Activated naive CD4-positive, alpha-beta T cell treated with anti-CD3 and anti-CD28 coated beads, Interleukin-2, amount 50 U/mL, for 24 hours (primary cell): ENCODE measurements around the gene SLC25A13.
A peak's percentile ranks its signal among the peaks of the same experiment; 100 is the strongest.

ENCODE experiments used
- H3K27ac Mint-ChIP-seq: one replicate; pipeline ENCODE4 v1.8.0; 2021; ENCODE audit warnings: mild to moderate bottlenecking, mixed read lengths
- H3K27me3 Mint-ChIP-seq: one replicate; pipeline ENCODE4 v1.8.0; 2021; ENCODE audit warnings: mixed read lengths
- H3K36me3 Mint-ChIP-seq: one replicate; pipeline ENCODE4 v1.8.0; 2021; ENCODE audit warnings: mixed read lengths
- H3K4me1 Mint-ChIP-seq: one replicate; pipeline ENCODE4 v1.8.0; 2021; ENCODE audit warnings: mixed read lengths
- H3K4me3 Mint-ChIP-seq: one replicate; pipeline ENCODE4 v1.8.0; 2021; ENCODE audit warnings: mild to moderate bottlenecking, mixed read lengths
- H3K9me3 Mint-ChIP-seq: one replicate; pipeline ENCODE4 v1.8.0; 2021; ENCODE audit warnings: mixed read lengths

Gene SLC25A13

DNA sequence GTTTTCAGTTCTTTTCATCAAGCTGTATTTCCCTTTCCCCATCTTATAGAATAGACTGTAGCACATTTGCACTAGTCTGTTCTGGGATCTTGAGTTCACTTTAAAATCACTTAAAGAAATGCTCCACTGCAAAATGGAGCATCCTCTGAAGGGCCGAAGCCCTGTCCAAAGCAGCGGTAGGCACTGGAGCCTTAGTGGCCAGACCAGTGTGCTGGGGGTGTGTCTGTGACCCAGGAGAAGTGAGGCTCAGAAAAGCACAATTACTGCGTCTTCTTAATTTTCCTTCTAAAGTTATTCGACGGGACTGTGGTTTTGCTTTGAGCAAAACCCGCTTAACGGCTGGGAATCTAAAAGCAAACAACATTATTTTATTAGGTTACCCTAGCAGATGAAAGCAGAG, 205.7 kb downstream of the SLC25A13 start:
- H3K36me3 Mint-ChIP-seq: peaks cover 2% of the 10 kb centered on the region
- H3K4me1 Mint-ChIP-seq: no peaks in the 10 kb centered on the region
- H3K4me3 Mint-ChIP-seq: no peak overlapping the region
- H3K9me3 Mint-ChIP-seq: peaks cover 13% of the 10 kb centered on the region
- no peak overlapping the region for H3K27ac Mint-ChIP-seq
- H3K27me3 Mint-ChIP-seq: peaks cover 10% of the 10 kb centered on the region

DNA sequence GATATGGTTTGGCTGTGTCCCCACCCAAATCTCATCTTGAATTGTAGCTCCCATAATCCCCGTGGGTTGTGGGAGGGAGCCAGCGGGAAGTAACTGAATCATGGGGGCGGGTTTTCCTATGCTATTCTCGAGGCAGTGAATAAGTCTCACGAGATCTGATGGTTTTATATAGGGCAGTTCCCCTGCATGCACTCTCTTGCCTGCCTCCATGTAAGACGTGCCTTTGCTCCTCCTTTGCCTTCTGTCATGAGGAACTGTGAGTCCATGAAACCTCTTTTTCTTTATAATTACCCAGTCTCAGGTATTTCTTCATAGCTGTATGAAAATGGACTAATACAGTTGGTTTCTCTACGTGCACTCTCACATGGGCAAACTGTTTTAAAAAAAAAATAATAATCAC, 207.7 kb downstream of the SLC25A13 start:
- peaks cover 16% of the 10 kb centered on the region for H3K27me3 Mint-ChIP-seq
- H3K27ac Mint-ChIP-seq: no peak overlapping the region
- no peaks in the 10 kb centered on the region for H3K36me3 Mint-ChIP-seq
- no peak overlapping the region for H3K4me3 Mint-ChIP-seq
- H3K4me1 Mint-ChIP-seq: no peaks in the 10 kb centered on the region
- peaks cover 15% of the 10 kb centered on the region for H3K9me3 Mint-ChIP-seq

DNA sequence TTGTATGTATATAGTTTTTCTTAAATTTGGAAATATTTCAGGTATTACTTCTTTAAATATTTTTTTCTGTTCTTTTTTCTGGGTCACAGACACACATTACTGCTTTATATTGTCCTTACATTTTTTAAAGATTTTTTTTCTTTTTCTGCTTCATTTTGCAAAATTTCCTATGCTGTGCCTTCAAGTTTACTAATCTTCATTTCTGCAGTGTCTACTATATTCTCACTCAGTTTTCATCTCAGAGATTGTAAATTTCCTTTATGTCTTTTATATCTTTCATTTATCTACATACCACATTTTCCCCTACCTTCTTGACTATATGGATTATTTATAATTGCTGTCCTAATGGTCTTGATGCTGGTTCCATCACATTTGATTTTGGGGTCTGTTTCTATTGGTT, 210.5 kb downstream of the SLC25A13 start:
- no peak overlapping the region for H3K27ac Mint-ChIP-seq
- peaks cover 15% of the 10 kb centered on the region for H3K9me3 Mint-ChIP-seq
- H3K27me3 Mint-ChIP-seq: peaks cover 16% of the 10 kb centered on the region
- no peak overlapping the region for H3K4me3 Mint-ChIP-seq
- no peaks in the 10 kb centered on the region for H3K4me1 Mint-ChIP-seq
- H3K36me3 Mint-ChIP-seq: no peaks in the 10 kb centered on the region

DNA sequence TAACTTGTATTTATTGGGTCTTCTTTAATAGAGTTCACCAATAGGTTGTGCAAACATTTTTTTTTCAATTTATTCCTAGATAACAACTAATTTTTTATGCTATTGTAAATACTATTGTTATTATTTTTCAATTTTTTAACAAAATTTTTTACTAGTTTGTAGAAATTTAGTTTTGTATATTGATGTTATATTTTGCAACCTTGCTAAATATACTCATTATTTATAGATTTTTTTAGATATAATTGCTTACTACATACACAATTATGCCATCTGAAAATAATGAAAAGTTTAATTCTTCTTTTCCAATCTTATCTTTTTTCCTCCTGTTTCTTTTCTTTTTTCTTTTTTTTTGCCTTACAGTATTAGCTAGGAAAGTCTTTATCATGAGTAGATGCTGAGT, 216.9 kb downstream of the SLC25A13 start:
- H3K4me1 Mint-ChIP-seq: no peaks in the 10 kb centered on the region
- H3K36me3 Mint-ChIP-seq: no peaks in the 10 kb centered on the region
- H3K9me3 Mint-ChIP-seq: no peaks in the 10 kb centered on the region
- H3K27me3 Mint-ChIP-seq: peaks cover 8% of the 10 kb centered on the region
- H3K27ac Mint-ChIP-seq: no peak overlapping the region
- no peak overlapping the region for H3K4me3 Mint-ChIP-seq

DNA sequence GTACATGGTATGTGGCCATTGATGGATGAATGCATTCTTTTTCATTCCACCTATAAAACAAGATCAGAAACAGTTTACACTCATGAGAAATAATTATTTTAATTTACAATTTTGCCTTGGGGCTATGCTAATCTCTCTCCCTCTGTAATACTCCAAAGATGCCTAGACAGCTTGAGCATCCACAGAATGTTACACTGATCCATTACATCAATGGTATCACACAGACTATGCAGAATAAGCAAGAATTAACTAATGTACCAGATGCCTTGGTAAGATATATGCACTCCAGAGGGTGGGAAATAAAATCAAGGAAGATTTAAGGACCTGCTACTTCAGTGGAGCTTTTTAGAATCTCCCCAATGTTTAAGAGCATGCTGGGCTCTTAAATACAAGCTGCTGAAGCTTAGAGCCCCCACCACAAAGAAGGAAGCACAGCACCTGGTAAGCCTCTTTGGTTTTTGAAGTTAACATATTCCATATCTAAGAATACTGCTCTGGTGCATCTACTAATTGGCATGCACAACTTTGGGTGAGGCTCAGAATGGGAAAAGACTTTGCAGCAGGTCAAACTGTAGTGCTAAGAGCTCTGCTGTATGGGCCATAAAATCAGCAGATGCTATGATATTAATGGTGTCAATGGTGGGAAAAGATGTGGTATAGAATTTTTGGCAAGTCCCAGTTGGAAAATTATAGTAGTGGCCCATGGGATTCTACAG, 219.6 kb downstream of the SLC25A13 start:
- Mint-ChIP-seq H3K27me3 (peaks cover 7% of the 10 kb centered on the region), H3K36me3 (no peaks in the 10 kb centered on the region), H3K27ac (no peak overlapping the region), H3K9me3 (peaks cover 8% of the 10 kb centered on the region), H3K4me3 (no peak overlapping the region), H3K4me1 (no peaks in the 10 kb centered on the region)

DNA sequence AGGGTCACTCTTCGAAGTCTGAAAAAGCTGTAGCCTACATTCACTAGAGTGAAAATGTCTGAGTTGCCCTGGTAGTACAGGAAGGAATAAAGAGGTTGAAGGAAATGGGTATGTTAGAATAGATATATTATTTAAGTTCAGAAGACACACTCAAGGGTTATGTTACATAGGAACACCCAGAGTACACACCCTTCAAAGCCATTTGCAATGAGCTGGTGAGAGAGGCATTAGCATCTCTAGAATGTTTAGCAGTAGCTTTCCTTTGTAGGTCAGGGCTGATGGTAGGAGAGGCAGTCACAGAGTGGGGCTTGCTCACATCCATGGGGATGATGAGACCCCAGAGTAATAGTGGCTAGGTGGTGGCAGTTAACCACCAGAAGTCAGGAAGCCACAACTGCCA, 221.2 kb downstream of the SLC25A13 start:
- peaks cover 8% of the 10 kb centered on the region for H3K9me3 Mint-ChIP-seq
- H3K27ac Mint-ChIP-seq: no peak overlapping the region
- no peaks in the 10 kb centered on the region for H3K4me1 Mint-ChIP-seq
- peaks cover 10% of the 10 kb centered on the region for H3K27me3 Mint-ChIP-seq
- H3K36me3 Mint-ChIP-seq: no peaks in the 10 kb centered on the region
- no peak overlapping the region for H3K4me3 Mint-ChIP-seq

DNA sequence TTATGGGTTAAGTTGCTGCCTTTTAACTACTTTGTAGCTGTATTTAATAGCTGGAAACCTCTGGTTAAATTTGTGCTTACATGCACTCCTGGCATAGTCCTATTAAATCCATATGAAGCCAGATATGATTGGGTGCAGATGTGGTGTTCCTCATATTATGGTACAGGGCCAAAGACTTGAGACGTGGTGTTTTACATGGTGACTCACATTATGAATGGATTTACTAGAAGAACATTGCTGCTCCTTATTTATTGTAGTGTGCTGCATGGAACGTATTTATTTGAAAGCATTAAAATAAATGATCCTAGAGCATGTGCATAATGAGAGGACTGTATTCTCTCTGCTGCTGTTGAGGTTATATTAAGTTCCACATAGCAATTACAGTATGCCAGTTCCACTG, 224.1 kb downstream of the SLC25A13 start:
- Mint-ChIP-seq H3K36me3 (no peaks in the 10 kb centered on the region), H3K27ac (no peak overlapping the region), H3K4me3 (no peak overlapping the region), H3K27me3 (peaks cover 18% of the 10 kb centered on the region), H3K9me3 (peaks cover 8% of the 10 kb centered on the region), H3K4me1 (no peaks in the 10 kb centered on the region)

DNA sequence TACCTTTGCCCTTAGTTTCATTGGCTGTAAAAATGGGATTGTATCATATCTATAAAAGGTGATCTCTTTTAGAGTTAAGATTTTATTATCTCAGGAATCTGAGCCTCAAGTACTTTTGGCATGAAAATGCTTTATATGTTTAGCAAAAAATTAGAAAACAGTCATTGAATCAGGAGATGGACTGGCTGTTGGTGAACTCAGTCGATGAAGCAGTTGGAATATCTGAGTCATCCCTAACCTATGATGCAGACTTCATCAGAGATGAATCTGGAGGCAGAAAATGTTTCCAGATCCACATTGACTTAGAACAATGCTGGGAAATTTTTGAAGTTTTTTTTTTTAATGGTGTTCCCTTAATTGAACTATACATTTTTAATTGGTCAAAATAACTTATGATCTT, 228.5 kb downstream of the SLC25A13 start:
- Mint-ChIP-seq H3K4me3 (no peak overlapping the region), H3K4me1 (no peaks in the 10 kb centered on the region), H3K27ac (no peak overlapping the region), H3K36me3 (no peaks in the 10 kb centered on the region), H3K27me3 (peaks cover 21% of the 10 kb centered on the region), H3K9me3 (peaks cover 5% of the 10 kb centered on the region)

DNA sequence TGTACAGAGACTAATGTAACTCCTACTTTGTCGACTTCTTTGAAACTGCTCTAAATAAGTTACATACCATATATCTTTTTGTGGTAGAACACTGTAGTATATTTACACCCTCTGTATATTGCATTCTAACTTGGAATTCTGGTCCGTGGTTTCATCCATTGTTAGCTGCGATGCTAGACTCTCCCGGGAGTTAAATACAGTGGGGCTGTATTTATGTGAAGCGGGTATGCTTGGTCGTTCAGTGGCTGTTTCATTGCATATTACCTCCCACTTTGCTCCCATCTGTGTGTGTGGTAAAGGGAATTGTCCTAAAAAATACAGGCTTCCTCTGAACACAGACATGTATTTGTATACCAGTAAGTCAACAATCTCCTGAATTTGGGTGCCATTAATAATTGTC, 231.1 kb downstream of the SLC25A13 start:
- no peak overlapping the region for H3K27ac Mint-ChIP-seq
- H3K27me3 Mint-ChIP-seq: peaks cover 15% of the 10 kb centered on the region
- no peaks in the 10 kb centered on the region for H3K36me3 Mint-ChIP-seq
- H3K4me1 Mint-ChIP-seq: no peaks in the 10 kb centered on the region
- H3K4me3 Mint-ChIP-seq: no peak overlapping the region
- H3K9me3 Mint-ChIP-seq: no peaks in the 10 kb centered on the region

DNA sequence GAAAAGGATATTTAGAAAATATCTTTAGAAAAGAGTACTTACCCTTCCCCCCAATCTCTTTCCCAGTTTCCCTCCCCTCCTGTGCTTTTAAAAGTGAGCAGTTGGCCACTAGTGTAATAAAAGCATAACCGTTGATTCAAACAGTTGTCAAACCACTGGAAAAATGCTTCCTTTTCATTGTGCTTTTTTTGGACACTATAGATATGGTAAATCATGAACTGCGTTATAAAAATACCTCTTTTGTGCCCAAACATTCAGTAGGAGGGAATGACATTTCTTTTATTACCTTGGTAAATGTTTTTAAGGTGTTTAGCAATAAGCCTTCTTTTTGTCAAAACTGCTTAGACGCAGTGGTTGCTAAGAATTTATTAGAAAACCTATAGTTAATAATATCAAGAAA, 232.4 kb downstream of the SLC25A13 start:
- H3K9me3 Mint-ChIP-seq: no peaks in the 10 kb centered on the region
- no peak overlapping the region for H3K27ac Mint-ChIP-seq
- no peaks in the 10 kb centered on the region for H3K4me1 Mint-ChIP-seq
- no peaks in the 10 kb centered on the region for H3K36me3 Mint-ChIP-seq
- H3K4me3 Mint-ChIP-seq: no peak overlapping the region
- peaks cover 14% of the 10 kb centered on the region for H3K27me3 Mint-ChIP-seq

DNA sequence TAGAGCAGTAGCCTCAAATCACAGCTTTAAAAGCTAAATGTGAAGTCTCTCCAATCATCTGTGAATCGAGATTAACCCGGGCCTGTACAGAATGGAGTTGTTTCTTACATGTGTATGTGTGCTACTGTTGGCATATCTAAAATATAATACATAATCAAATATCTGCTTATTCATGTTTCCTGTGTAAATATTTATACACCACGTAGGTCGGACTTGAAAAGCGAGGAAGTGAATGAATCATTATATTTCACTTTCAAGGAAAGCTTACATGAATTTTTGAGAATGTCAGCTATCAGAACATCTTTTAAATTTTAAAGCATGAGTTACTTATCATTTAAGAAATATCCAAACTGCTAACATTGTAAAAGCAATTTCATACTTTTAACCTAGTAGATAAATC, 233.3 kb downstream of the SLC25A13 start:
- Mint-ChIP-seq H3K27ac (no peak overlapping the region), H3K27me3 (peaks cover 11% of the 10 kb centered on the region), H3K9me3 (no peaks in the 10 kb centered on the region), H3K4me3 (no peak overlapping the region), H3K36me3 (no peaks in the 10 kb centered on the region), H3K4me1 (no peaks in the 10 kb centered on the region)

DNA sequence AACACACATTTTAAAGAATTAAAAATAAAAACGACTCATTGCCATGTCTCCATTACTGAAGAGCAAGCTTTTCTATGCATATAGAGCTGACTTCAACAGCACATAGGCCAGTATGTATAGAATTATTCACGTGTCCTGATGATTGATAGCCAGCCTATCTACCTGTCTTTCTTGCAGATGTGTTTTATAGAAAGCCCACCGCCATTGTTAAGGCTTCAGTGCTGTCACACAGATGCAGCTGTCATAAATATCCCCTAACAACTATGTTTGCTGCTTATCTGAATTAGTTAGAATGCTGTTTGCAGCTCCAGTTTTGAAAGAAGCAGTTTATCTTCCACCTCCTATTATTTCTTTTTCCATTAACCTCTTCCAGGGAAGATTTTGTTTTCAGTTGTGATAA, 235.9 kb downstream of the SLC25A13 start:
- no peaks in the 10 kb centered on the region for H3K36me3 Mint-ChIP-seq
- H3K4me1 Mint-ChIP-seq: no peaks in the 10 kb centered on the region
- no peak overlapping the region for H3K4me3 Mint-ChIP-seq
- peaks cover 13% of the 10 kb centered on the region for H3K27me3 Mint-ChIP-seq
- no peaks in the 10 kb centered on the region for H3K9me3 Mint-ChIP-seq
- no peak overlapping the region for H3K27ac Mint-ChIP-seq

DNA sequence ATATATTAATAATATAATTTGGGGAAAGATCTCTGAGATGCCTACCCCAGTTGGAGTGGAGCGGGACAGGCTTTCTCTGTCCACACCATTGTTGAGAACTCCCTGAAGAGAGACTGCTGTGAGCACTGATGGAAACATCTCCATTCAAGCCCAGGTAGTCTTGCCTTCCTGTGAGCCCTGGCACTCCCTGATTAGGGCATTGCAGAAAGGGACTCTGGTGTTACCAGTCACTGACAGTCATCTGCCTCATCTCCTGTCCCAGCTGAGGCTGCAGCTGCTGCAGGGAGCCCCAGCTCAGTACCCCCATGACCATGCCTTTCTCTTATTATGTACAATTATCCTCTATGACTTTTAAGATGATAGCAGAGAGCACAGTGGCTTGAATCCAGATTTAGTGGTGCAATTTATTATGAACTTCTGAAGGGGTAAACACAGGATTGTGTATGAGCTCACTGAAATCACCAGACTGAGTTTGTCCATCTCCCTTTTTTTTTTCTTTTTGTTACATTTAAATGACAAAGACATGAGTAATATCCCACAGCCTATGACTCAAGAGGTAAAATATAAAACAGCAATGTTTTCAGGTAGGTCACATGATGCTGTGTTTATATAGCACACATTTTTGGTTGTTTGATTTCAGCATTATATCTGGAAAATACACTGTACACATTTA, 236.9 kb downstream of the SLC25A13 start:
- Mint-ChIP-seq H3K4me1 (no peaks in the 10 kb centered on the region), H3K36me3 (no peaks in the 10 kb centered on the region), H3K27ac (no peak overlapping the region), H3K27me3 (peaks cover 11% of the 10 kb centered on the region), H3K4me3 (no peak overlapping the region), H3K9me3 (no peaks in the 10 kb centered on the region)

DNA sequence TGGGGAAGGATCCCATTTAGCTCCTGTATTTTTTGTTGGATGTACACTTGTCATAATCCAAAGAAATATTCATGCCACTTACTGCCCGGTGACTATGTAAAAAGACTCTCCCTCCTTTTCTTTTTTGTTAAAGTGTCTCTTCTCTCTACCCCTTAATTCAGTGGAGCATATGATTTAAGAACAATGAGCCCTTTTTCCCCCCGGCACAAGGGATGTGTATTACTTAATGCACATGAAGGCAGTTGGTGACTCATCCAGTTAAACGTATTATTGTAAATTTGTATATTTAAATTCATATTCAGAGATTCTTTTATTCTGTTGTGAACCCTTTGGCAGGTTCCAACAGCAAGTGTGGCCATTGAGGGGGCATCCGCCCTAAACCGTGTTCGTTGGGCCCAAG, 241.9 kb downstream of the SLC25A13 start:
- H3K4me3 Mint-ChIP-seq: no peak overlapping the region
- H3K27ac Mint-ChIP-seq: no peak overlapping the region
- H3K27me3 Mint-ChIP-seq: peaks cover 27% of the 10 kb centered on the region
- no peaks in the 10 kb centered on the region for H3K9me3 Mint-ChIP-seq
- H3K4me1 Mint-ChIP-seq: peaks cover 11% of the 10 kb centered on the region
- H3K36me3 Mint-ChIP-seq: no peaks in the 10 kb centered on the region

DNA sequence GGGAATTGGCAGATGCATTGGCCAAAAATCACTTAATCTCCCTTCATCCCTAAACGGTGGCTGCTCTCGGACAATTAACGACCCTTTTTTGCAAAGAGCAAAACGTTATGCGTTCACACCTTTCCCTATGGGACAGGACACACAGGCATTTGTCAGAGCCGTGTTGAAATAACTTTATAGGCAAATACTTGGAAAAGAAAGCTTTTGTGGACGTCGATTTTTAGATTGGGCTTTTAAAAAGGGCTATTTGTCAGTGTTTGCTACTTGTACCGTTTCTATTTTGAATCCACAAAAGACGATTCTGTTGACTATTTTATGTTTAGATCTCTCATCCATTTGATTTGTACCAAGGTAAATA, 245.6 kb downstream of the SLC25A13 start:
- no peak overlapping the region for H3K27ac Mint-ChIP-seq
- H3K9me3 Mint-ChIP-seq: no peaks in the 10 kb centered on the region
- H3K4me3 Mint-ChIP-seq: peak overlapping the region; percentile 83
- H3K4me1 Mint-ChIP-seq: peaks cover 11% of the 10 kb centered on the region
- H3K27me3 Mint-ChIP-seq: peaks cover 28% of the 10 kb centered on the region
- no peaks in the 10 kb centered on the region for H3K36me3 Mint-ChIP-seq

DNA sequence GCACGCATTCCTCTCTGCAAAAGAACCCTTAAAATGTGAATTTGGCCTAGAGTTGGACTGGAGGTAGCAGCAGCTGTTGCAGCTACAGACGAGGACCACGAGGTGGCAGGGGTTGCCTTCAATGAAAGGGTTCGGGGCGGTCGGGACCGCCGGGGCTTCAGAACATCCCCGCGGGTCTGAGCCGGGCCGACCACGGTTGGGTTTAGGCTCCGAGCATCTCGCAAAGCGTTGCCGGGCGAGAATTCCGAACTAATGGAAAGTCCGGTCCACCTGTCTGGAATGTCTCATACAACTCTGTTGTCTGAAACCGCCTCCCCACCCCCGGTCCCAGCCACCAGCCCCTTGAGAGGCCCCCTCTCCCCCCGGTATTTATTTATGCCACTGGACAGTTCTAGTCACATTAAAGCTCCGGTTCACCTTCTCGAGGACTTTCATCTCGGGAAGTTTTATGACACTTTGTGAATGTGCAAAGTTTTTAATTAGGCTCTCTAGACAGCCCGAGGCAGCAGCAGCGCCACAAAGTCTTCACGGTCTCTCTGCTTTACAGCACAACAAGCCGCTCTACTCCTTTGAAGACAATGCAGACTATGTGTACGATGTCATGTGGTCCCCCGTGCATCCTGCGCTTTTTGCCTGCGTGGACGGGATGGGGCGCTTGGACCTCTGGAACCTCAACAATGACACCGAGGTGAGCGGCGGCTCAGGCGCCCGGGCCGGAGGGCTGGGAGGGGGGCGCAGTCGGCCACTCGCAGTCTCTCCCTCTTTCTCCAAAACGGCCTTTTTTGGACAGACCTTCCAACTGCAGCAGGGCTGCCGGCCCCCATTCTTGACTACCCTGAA, 246.2 kb downstream of the SLC25A13 start:
- H3K27ac Mint-ChIP-seq: no peak overlapping the region
- H3K9me3 Mint-ChIP-seq: no peaks in the 10 kb centered on the region
- peaks cover 11% of the 10 kb centered on the region for H3K4me1 Mint-ChIP-seq
- peak overlapping the region; percentile 83 for H3K4me3 Mint-ChIP-seq
- no peaks in the 10 kb centered on the region for H3K36me3 Mint-ChIP-seq
- H3K27me3 Mint-ChIP-seq: peaks cover 28% of the 10 kb centered on the region
